CD4-positive, alpha-beta memory T cell (primary cell): Measurements from ENCODE around the gene PRDM8. TPM values are rescaled to one million over a fixed set of nuclear protein-coding genes. Genes with fewer than 3 reads are reported as not detected.
"Not testable (repeated sequence)": the region's sequence is repeated elsewhere in the genome, so short reads cannot be mapped to it uniquely, and the experiment has no call there.

Source experiments
- CTCF ChIA-PET: fragments of 350-600 bp; sonication (Branson Sonifier 250); formaldehyde crosslinking; loops from one replicate; lab custom pipeline; 2021; ENCODE audit warnings: inconsistent platforms; ENCODE audit not compliant: partially characterized antibody; lab: Charles Lee
- POLR2A ChIA-PET: fragments of 350-600 bp; sonication (Branson Sonifier 250); formaldehyde crosslinking; loops from one replicate; lab custom pipeline; 2021; ENCODE audit not compliant: partially characterized antibody; lab: Charles Lee
- DNase-seq, 5 donors: peaks; one replicate each; pipeline versions ENCODE4 v3.0.0 to v3.0.0-alpha.2; 2020 to 2022; ENCODE audit warnings: mixed read lengths in 1 of 5
- H3K27ac ChIP-seq: one replicate; pipeline ENCODE4 v1.7.0; 2013; ENCODE audit warnings: low read depth, low read length
- H3K27me3 ChIP-seq: 2 replicates; pipeline ENCODE4 v1.7.0; 2013; ENCODE audit warnings: mild to moderate bottlenecking, low read length, moderate library complexity; ENCODE audit not compliant: insufficient read depth
- H3K36me3 ChIP-seq: 2 replicates; pipeline ENCODE4 v1.7.0; 2013; ENCODE audit warnings: mild to moderate bottlenecking, low read length, moderate library complexity; ENCODE audit not compliant: insufficient read depth
- H3K4me1 ChIP-seq: 2 replicates; pipeline ENCODE4 v1.7.0; 2013; ENCODE audit warnings: mild to moderate bottlenecking, low read length, moderate library complexity; ENCODE audit not compliant: insufficient read depth
- H3K4me3 ChIP-seq, 2 donors: one replicate each; pipeline ENCODE4 v1.7.0; 2013; ENCODE audit warnings: low read length in 2 of 2, mild to moderate bottlenecking in 1 of 2
- H3K9me3 ChIP-seq, 2 donors: one replicate each; pipeline ENCODE4 v1.7.0; 2013; ENCODE audit warnings: low read length in 2 of 2, control low read depth in 1 of 2; ENCODE audit not compliant: control insufficient read depth in 1 of 2
- H3K27ac Mint-ChIP-seq, 7 donors: one replicate each; pipeline ENCODE4 v1.8.0; 2020 to 2021; ENCODE audit warnings: mixed read lengths in 7 of 7, mild to moderate bottlenecking in 6 of 7, inconsistent platforms in 3 of 7, moderate library complexity in 3 of 7
- H3K27me3 Mint-ChIP-seq, 2 donors: one replicate each; pipeline ENCODE4 v1.8.0; 2020 to 2021; ENCODE audit warnings: mixed read lengths in 2 of 2
- H3K36me3 Mint-ChIP-seq, 2 donors: one replicate each; pipeline ENCODE4 v1.8.0; 2020 to 2021; ENCODE audit warnings: mixed read lengths in 2 of 2, inconsistent platforms in 1 of 2, mild to moderate bottlenecking in 1 of 2
- H3K4me1 Mint-ChIP-seq, 4 donors: one replicate each; pipeline ENCODE4 v1.8.0; 2020 to 2021; ENCODE audit warnings: mixed read lengths in 4 of 4, mild to moderate bottlenecking in 1 of 4
- H3K4me3 Mint-ChIP-seq, 8 donors: one replicate each; pipeline ENCODE4 v1.8.0; 2020 to 2021; ENCODE audit warnings: mixed read lengths in 8 of 8, mild to moderate bottlenecking in 7 of 8, moderate library complexity in 6 of 8, inconsistent platforms in 3 of 8
- H3K9me3 Mint-ChIP-seq, 8 donors: one replicate each; pipeline ENCODE4 v1.8.0; 2020 to 2021; ENCODE audit warnings: mixed read lengths in 8 of 8, mild to moderate bottlenecking in 5 of 8, inconsistent platforms in 3 of 8, moderate library complexity in 1 of 8
- intact Hi-C: fragments of 100-400 bp; cut with micrococcal nuclease; formaldehyde crosslinking; loops from one replicate; pipeline ENCODE4 v1.15.1; 2023
- polyA plus RNA-seq, 2 donors: library from polyadenylated mRNA; unstranded; fragments of 300-500 nt; fragmentation: Illumina TruSeq; gene quantifications; one replicate each; pipeline ENCODE4 v1.2.3, GENCODE V29; 2021
- total RNA-seq, 2 experiments: library from RNA; stranded (reverse); gene quantifications; one replicate each; pipeline ENCODE4 v1.2.3, GENCODE V29; 2021

Gene PRDM8
- total and polyA plus RNA-seq, 4 experiments from 2014 or later = 2.1 to 23.0 (median 11.6) TPM

GRCh38 chr4:80172203-80172602 is 25.1 kb upstream of the PRDM8 start:
- Histone ChIP-seq H3K4me3 (peak overlapping the region in 1 of 2 donors; percentile 23), H3K27ac (peak overlapping the region; percentile 71), H3K4me1 (peaks cover 67% of the 10 kb centered on the region), H3K9me3 (no peaks in the 10 kb centered on the region), H3K27me3 (no peaks in the 10 kb centered on the region), H3K36me3 (no peaks in the 10 kb centered on the region)
- peaks cover 0 to 1% of the 10 kb centered on the region in 2 donors for H3K36me3 Mint-ChIP-seq
- H3K4me1 Mint-ChIP-seq = peaks cover 55 to 77% (median 64%) of the 10 kb centered on the region in 4 donors
- peak overlapping the region; percentile 93 to 96 (median 95) for H3K27ac Mint-ChIP-seq
- intact Hi-C loops = loop anchor here (2.0 kb wide), 1 partner anchor 17 kb away; no protein-coding TSS in a partner anchor
- CTCF ChIA-PET = interaction anchor here (0.9 to 8.5 kb wide), 15 partner anchors 12 to 99 kb away, joined by 3 to 123 read pairs (median 6); partner anchors contain the start of gene ANTXR2
- H3K9me3 Mint-ChIP-seq = peaks cover 0 to 2% (median 0%) of the 10 kb centered on the region in 8 donors
- no peaks in the 10 kb centered on the region for H3K27me3 Mint-ChIP-seq
- POLR2A ChIA-PET = interaction anchor here (1.3 to 8.0 kb wide), 16 partner anchors 10 to 268 kb away, joined by 3 to 160 read pairs (median 10); partner anchors contain the start of genes ANTXR2 and PRDM8
- peak overlapping the region; percentile 8 to 82 (median 74) for H3K4me3 Mint-ChIP-seq
- DNase-seq = peak in 3 of 5 donors; percentile 32 to 41 (median 36)

- H3K27ac ChIP-seq = peak overlapping the region; percentile 71
- H3K4me3 ChIP-seq = no peak overlapping the region
- peaks cover 67% of the 10 kb centered on the region for H3K4me1 ChIP-seq
- peak overlapping the region; percentile 43 to 82 (median 76) for H3K4me3 Mint-ChIP-seq
- no peaks in the 10 kb centered on the region for H3K27me3 Mint-ChIP-seq
- ChIA-PET CTCF (interaction anchor here (1.3 to 8.5 kb wide), 9 partner anchors 12 to 100 kb away, joined by 3 to 123 read pairs (median 12); partner anchors contain the start of gene ANTXR2), POLR2A (interaction anchor here (0.7 to 8.0 kb wide), 11 partner anchors 10 to 106 kb away, joined by 3 to 160 read pairs (median 12); partner anchors contain the start of genes ANTXR2 and PRDM8)
- peaks cover 0 to 8% (median 2%) of the 10 kb centered on the region in 8 donors for H3K9me3 Mint-ChIP-seq
- DNase-seq = peak; percentile 63 to 85 (median 72)
- H3K27me3 ChIP-seq = no peaks in the 10 kb centered on the region
- H3K36me3 ChIP-seq = no peaks in the 10 kb centered on the region
- intact Hi-C loops = loop anchor here (1.0 to 2.0 kb wide), 4 partner anchors 11 to 48 kb away; no protein-coding TSS in a partner anchor
- peak overlapping the region; percentile 93 to 96 (median 95) for H3K27ac Mint-ChIP-seq
- H3K9me3 ChIP-seq = no peaks in the 10 kb centered on the region
- peaks cover 0 to 1% of the 10 kb centered on the region in 2 donors for H3K36me3 Mint-ChIP-seq
- H3K4me1 Mint-ChIP-seq = peaks cover 55 to 78% (median 67%) of the 10 kb centered on the region in 4 donors
Measured at GRCh38 chr4:80173401-80173800, 23.9 kb upstream of the PRDM8 start.

GRCh38 chr4:80173841-80174240 is 23.5 kb upstream of the PRDM8 start:
- H3K27me3 ChIP-seq = no peaks in the 10 kb centered on the region
- peaks cover 0 to 10% (median 2%) of the 10 kb centered on the region in 8 donors for H3K9me3 Mint-ChIP-seq
- H3K4me1 ChIP-seq = peaks cover 67% of the 10 kb centered on the region
- H3K4me3 ChIP-seq = no peak overlapping the region
- no peaks in the 10 kb centered on the region for H3K9me3 ChIP-seq
- H3K27ac ChIP-seq = peak overlapping the region; percentile 71
- no peaks in the 10 kb centered on the region for H3K27me3 Mint-ChIP-seq
- peak overlapping the region; percentile 93 to 96 (median 95) for H3K27ac Mint-ChIP-seq
- peaks cover under 1 to 1% of the 10 kb centered on the region in 2 donors for H3K36me3 Mint-ChIP-seq
- H3K4me3 Mint-ChIP-seq = peak overlapping the region in 6 of 8 donors; percentile 39 to 82 (median 68)
- ChIA-PET POLR2A (interaction anchor here (2.6 to 8.0 kb wide), 8 partner anchors 10 to 100 kb away, joined by 11 to 160 read pairs (median 40); partner anchors contain the start of genes ANTXR2 and PRDM8), CTCF (interaction anchor here (1.1 to 8.5 kb wide), 6 partner anchors 11 to 51 kb away, joined by 3 to 123 read pairs (median 20); no protein-coding TSS in a partner anchor)
- DNase-seq = no peak
- H3K36me3 ChIP-seq = no peaks in the 10 kb centered on the region
- peaks cover 52 to 76% (median 65%) of the 10 kb centered on the region in 4 donors for H3K4me1 Mint-ChIP-seq
- intact Hi-C loops = loop anchor here (1.0 to 2.0 kb wide), 4 partner anchors 10 to 49 kb away; no protein-coding TSS in a partner anchor

- intact Hi-C loops = not testable (repeated sequence)
Measured at GRCh38 chr4:80177793-80178192, 19.5 kb upstream of the PRDM8 start.

GRCh38 chr4:80178964-80179363 is 18.3 kb upstream of the PRDM8 start:
- Mint-ChIP-seq H3K4me3 (no peak overlapping the region), H3K9me3 (peaks cover 0 to 23% (median 15%) of the 10 kb centered on the region in 8 donors), H3K27me3 (no peaks in the 10 kb centered on the region), H3K27ac (peak overlapping the region in 3 of 7 donors; percentile 6 to 58 (median 22)), H3K4me1 (peaks cover 41 to 64% (median 54%) of the 10 kb centered on the region in 4 donors), H3K36me3 (peaks cover 8 to 9% of the 10 kb centered on the region in 2 donors)
- Histone ChIP-seq H3K27ac (no peak overlapping the region), H3K4me1 (peaks cover 54% of the 10 kb centered on the region), H3K27me3 (no peaks in the 10 kb centered on the region), H3K4me3 (no peak overlapping the region), H3K9me3 (no peaks in the 10 kb centered on the region), H3K36me3 (no peaks in the 10 kb centered on the region)
- ChIA-PET CTCF (interaction anchor here (1.3 to 14.8 kb wide), 3 partner anchors 19 to 50 kb away, joined by 5 to 291 read pairs (median 221); partner anchors contain the start of gene PRDM8), POLR2A (interaction anchor here (1.0 to 12.1 kb wide), 5 partner anchors 20 to 106 kb away, joined by 4 to 185 read pairs (median 10); partner anchors contain the start of genes ANTXR2 and PRDM8)
- intact Hi-C loops = no loop called here
- DNase-seq = no peak

More at GRCh38 chr4:80177793-80178192, 19.5 kb upstream of the PRDM8 start:
- Mint-ChIP-seq H3K27ac (peak overlapping the region in 2 of 7 donors; percentile 3 to 33), H3K4me1 (peaks cover 47 to 68% (median 59%) of the 10 kb centered on the region in 4 donors), H3K9me3 (peaks cover 0 to 23% (median 15%) of the 10 kb centered on the region in 8 donors)
- H3K4me1 ChIP-seq = peaks cover 58% of the 10 kb centered on the region
- not testable (repeated sequence) for H3K4me3 Mint-ChIP-seq, H3K27me3 Mint-ChIP-seq, H3K4me3 ChIP-seq, H3K27ac ChIP-seq, H3K36me3 Mint-ChIP-seq, H3K27me3 ChIP-seq, DNase-seq, H3K9me3 ChIP-seq, H3K36me3 ChIP-seq
- ChIA-PET POLR2A (interaction anchor here (2.1 kb wide), 1 partner anchor 52 kb away, joined by 13 read pairs; no protein-coding TSS in a partner anchor), CTCF (interaction anchor here (1.3 to 14.8 kb wide), 3 partner anchors 20 to 49 kb away, joined by 5 to 291 read pairs (median 221); partner anchors contain the start of gene PRDM8)

GRCh38 chr4:80179637-80180161 is 17.6 kb upstream of the PRDM8 start:
- H3K4me3 Mint-ChIP-seq = no peak overlapping the region
- Histone ChIP-seq H3K4me3 (no peak overlapping the region), H3K4me1 (peaks cover 46% of the 10 kb centered on the region), H3K36me3 (no peaks in the 10 kb centered on the region), H3K27ac (no peak overlapping the region), H3K9me3 (no peaks in the 10 kb centered on the region), H3K27me3 (no peaks in the 10 kb centered on the region)
- H3K9me3 Mint-ChIP-seq = peaks cover 0 to 23% (median 15%) of the 10 kb centered on the region in 8 donors
- H3K27me3 Mint-ChIP-seq = no peaks in the 10 kb centered on the region
- H3K36me3 Mint-ChIP-seq = peaks cover 8 to 14% of the 10 kb centered on the region in 2 donors
- no peak for DNase-seq
- H3K4me1 Mint-ChIP-seq = peaks cover 35 to 63% (median 51%) of the 10 kb centered on the region in 4 donors
- ChIA-PET POLR2A (interaction anchor here (1.0 to 12.1 kb wide), 8 partner anchors 9 to 139 kb away, joined by 3 to 185 read pairs (median 9); partner anchors contain the start of genes ANTXR2 and PRDM8), CTCF (interaction anchor here (0.6 to 14.8 kb wide), 4 partner anchors 8 to 51 kb away, joined by 3 to 291 read pairs (median 112); partner anchors contain the start of gene PRDM8)
- peak overlapping the region in 5 of 7 donors; percentile 6 to 51 (median 25) for H3K27ac Mint-ChIP-seq
- intact Hi-C loops = loop anchor here (5.0 kb wide), 3 partner anchors 122 to 313 kb away; no protein-coding TSS in a partner anchor
